NCI-H2227 treated with DMSO at 0.1 percent for 48 hours (cell line): ENCODE data around the gene GNS.
A peak's percentile ranks its signal among the peaks of the same experiment; 100 is the strongest.

Experiments
- DNase-seq: peaks from one replicate; lab custom pipeline; 2025; lab: John Stamatoyannopoulos, UW

GNS gene

DNA sequence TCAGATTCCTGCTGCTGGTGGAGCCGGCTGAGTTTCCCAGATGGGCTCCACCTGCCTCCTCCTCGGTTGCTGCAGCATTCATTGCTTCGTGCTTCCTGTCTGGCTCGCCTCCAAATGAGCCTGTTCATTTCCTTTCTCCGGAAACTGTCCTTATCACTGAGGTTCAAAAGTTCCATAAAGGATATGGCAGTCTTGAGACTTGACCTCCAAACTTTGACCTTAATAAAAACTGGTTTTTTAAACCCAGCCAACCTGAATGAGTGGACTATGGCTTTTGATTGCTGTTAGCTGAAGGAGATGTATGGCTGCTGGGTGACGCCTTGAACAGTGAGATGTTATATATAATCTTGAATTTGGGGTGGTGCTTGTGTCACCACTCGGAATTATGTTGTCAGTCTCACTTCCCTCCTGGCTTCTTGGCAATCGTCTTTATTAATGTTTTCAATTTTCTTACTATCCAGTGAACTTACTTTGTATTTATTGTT lies 86.2 kb downstream of the GNS start:
- DNase-seq = peak; percentile 39

GRCh38 chr12:64671681-64672080 lies 87.5 kb downstream of the GNS start:
- DNase-seq = no peak

- DNase-seq = no peak
Observed at GRCh38 chr12:64670919-64671639, 88.1 kb downstream of the GNS start.

DNA sequence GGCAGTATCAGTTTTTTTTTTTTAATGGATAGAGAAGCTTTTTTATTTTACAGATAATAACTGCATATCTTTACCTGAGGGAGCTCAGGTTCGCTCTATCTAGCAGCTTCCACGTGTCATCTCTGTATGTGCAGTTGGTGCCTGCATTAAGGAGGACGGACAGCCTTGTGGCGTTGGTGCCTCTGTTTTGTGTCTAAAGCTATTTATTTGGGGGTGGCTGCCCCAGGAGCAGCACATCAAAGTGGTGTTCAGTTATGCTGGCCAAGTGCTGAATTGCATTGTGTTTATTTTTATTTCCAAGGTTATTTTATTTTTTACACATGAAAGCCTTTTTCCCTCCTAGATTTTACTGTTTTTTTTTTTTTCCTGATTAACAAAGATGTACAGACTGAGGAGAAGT lies 89.2 kb downstream of the GNS start:
- no peak for DNase-seq

DNA sequence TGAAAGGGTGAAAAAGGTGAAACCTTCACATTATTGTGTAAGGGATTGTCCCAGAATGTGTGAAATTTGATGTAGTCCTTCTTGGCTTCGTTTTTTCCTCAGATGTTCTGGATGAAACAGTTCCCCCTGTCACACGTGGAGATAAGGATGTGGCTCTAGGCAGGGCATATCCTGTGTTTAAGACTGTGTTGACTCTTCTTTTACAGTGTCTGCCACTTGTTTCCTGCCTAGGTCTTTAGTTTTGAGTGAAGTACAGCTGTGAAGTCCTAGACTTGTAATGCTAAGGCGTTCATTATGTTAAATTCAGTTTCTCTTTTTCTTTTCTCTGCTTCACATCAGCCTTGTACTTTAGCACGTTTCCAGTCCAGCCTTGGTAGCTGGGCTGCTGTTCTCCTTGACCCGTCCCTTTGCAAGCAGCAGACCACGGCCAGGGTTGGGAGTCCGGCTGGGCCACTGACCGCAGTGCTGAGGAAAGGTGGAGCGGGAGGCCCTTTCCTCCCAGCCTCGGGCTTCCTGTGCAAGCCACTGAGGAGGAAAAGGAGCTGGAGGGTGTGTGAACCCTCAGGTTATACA lies 89.8 kb downstream of the GNS start:
- no peak for DNase-seq

DNA sequence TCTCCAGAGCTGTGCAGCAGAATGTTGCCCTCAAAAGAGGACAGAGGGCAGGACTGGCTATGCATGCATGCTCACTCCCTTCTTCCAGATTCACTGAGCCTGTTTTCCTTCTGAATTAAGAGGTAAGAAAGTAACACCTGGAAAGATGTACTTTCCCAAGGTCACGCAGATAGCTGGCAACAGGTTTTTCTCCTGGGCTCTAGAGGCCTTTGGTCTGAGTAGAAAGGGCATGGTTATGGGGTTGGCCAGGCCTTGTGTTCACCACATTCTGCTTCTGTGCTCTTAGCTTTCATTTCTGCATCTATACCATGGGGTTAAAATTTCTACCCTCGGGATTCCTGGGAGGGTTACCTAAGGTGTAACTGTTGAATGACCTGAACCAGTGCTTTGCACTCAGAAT lies 91.4 kb downstream of the GNS start:
- DNase-seq = no peak

GRCh38 chr12:64666054-64666914 lies 92.9 kb downstream of the GNS start:
- DNase-seq = no peak

GRCh38 chr12:64665514-64665913 lies 93.7 kb downstream of the GNS start:
- no peak for DNase-seq
